Measurements from ENCODE around the gene PCDHGA1.

DNA sequence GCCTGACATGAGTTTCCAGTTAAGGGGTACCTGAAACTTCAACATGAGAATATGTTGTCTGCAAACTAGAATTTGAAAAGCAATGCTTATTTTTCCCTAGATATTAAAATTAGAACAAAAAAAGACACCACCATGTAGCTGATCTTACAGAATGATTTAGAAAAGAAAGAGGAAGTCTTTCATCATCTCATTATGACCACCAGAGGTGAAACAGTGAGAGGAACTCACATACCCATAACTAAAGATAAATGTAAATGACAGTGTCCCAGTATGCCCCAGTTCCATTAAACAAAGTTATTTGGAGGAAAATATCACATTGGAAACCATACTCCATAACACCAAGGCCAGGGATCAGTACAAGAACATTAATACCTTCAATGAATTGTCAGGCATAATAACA is 16.6 kb upstream of the PCDHGA1 start:
- TF ChIP-seq, protein P1, sequence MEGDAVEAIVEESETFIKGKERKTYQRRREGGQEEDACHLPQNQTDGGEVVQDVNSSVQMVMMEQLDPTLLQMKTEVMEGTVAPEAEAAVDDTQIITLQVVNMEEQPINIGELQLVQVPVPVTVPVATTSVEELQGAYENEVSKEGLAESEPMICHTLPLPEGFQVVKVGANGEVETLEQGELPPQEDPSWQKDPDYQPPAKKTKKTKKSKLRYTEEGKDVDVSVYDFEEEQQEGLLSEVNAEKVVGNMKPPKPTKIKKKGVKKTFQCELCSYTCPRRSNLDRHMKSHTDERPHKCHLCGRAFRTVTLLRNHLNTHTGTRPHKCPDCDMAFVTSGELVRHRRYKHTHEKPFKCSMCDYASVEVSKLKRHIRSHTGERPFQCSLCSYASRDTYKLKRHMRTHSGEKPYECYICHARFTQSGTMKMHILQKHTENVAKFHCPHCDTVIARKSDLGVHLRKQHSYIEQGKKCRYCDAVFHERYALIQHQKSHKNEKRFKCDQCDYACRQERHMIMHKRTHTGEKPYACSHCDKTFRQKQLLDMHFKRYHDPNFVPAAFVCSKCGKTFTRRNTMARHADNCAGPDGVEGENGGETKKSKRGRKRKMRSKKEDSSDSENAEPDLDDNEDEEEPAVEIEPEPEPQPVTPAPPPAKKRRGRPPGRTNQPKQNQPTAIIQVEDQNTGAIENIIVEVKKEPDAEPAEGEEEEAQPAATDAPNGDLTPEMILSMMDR (IDR thresholded peaks at IDR 0.05), result no peak
- no peak for TF ChIP-seq POLR2AphosphoS5 (IDR thresholded peaks at IDR 0.05)
